ENCODE data around the gene ELF2.

DNA sequence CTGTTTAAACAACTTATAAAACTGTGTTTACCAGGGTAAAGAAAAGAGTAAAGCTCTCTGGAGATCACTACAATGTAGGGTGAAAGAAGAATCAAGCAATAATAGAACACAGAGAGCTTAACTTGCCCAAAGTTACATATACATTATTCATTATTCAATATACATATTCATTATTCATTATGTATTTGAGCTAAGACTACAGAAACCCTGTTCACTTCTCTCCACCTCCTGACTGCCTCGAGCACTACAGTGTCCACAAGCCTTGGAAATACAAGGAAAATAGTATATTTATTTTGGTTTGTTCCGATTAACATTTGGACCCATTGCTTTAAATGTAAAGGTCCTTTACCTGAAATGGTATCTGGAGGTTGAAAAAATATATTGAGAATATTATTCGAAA, 35.9 kb upstream of the ELF2 start:
- TF ChIP-seq, protein P1, sequence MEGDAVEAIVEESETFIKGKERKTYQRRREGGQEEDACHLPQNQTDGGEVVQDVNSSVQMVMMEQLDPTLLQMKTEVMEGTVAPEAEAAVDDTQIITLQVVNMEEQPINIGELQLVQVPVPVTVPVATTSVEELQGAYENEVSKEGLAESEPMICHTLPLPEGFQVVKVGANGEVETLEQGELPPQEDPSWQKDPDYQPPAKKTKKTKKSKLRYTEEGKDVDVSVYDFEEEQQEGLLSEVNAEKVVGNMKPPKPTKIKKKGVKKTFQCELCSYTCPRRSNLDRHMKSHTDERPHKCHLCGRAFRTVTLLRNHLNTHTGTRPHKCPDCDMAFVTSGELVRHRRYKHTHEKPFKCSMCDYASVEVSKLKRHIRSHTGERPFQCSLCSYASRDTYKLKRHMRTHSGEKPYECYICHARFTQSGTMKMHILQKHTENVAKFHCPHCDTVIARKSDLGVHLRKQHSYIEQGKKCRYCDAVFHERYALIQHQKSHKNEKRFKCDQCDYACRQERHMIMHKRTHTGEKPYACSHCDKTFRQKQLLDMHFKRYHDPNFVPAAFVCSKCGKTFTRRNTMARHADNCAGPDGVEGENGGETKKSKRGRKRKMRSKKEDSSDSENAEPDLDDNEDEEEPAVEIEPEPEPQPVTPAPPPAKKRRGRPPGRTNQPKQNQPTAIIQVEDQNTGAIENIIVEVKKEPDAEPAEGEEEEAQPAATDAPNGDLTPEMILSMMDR (IDR thresholded peaks at IDR 0.05; ENCODE audit: borderline replicate concordance, extremely low read depth, low read length, poor library complexity, severe bottlenecking): no peak
- no peak for TF ChIP-seq EZH2 (IDR thresholded peaks at IDR 0.05; ENCODE audit: borderline replicate concordance, low read depth, low read length, severe bottlenecking)

Measured in DND-41 (cell line).